ENCODE data around the gene EGLN1. TPM values are rescaled to one million over a fixed set of nuclear protein-coding genes. Genes with fewer than 3 reads are reported as not detected.

EGLN1 gene
- total and polyA plus RNA-seq, 10 of the 15 experiments (the other 5 are each of a cell fraction or from before 2014, with no cell fraction given) = 2.4 to 46.6 (median 8.7) TPM

DNA sequence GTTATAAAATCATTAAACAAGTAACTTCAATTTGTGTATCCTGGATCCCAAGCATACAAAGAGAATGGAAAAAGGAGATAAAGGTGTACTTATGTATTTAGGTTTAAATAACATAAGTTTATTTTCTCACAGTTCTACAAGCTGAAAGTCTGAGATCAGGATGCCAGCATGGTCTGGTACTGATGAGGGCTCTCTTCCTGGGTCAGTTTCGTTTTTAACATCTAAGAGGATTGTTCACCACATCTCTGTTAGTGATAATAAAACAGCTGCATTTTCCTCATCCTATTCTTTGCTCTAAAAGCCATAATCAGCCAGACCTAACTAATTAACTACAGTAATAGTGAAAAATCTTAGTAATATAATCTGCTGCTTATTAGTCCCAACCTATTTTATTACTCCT is 5.2 kb downstream of the EGLN1 start:
- FAIRE-seq = no peak
- peaks cover 98% of the 10 kb centered on the region for H3K79me2 ChIP-seq (ENCODE audit: control insufficient read depth, insufficient read depth, low read length)
- WGBS (ENCODE audit: insufficient coverage, insufficient replicate concordance, low lambda C conversion rate, missing lambda C conversion rate) = 0% methylated on average over 1 of the region's 1 CpG
- H3K36me3 ChIP-seq (ENCODE audit: control insufficient read depth in 2 of 2, insufficient read depth in 2 of 2, low read length in 1 of 2) = peaks cover 0 to 8% of the 10 kb centered on the region in 2 experiments; a peak in 1 of 4 replicates
- no peak overlapping the region; the same call in 1 of the 2 replicates for H3K4me2 ChIP-seq (ENCODE audit: control insufficient read depth, insufficient read depth)
- no peak overlapping the region for H3K27ac ChIP-seq (ENCODE audit: control insufficient read depth, insufficient read depth)
- DNase-seq (ENCODE audit: low read depth, low spot score) = no peak
- in situ Hi-C loops (cut with MboI) (loop anchor here (5.0 kb wide), 1 partner anchor 110 kb away; the partner anchor contains the start of gene TSNAX), intact Hi-C loops (cut with micrococcal nuclease; ENCODE audit: unreplicated experiment) (loop anchor here (5.0 kb wide), 2 partner anchors 60 to 175 kb away; no protein-coding TSS in a partner anchor)
- RAD21 ChIA-PET (ENCODE audit: unreplicated experiment) = interaction anchor here (0.8 kb wide), 1 partner anchor 77 kb away, joined by 3 read pairs; no protein-coding TSS in a partner anchor
- SMC1A ChIA-PET (ENCODE audit: uncharacterized antibody, unreplicated experiment) = interaction anchor here (1.3 kb wide), 1 partner anchor 8 kb away, joined by 3 read pairs; no protein-coding TSS in a partner anchor
- H3K4me1 ChIP-seq (ENCODE audit: control insufficient read depth, insufficient read depth, low read length) = no peaks in the 10 kb centered on the region
- H3K9ac ChIP-seq (ENCODE audit: control insufficient read depth, insufficient read depth, low read length) = no peak overlapping the region
- TF ChIP-seq CHD1 (IDR thresholded peaks at IDR 0.05; ENCODE audit: low read depth, low read length) (no peak), TBL1XR1 (IDR thresholded peaks at IDR 0.05; ENCODE audit: low read depth, low read length) (no peak), RELA (IDR thresholded peaks at IDR 0.05; ENCODE audit: borderline replicate concordance, partially characterized antibody) (no peak), TARDBP (IDR thresholded peaks at IDR 0.05; ENCODE audit: borderline replicate concordance) (no peak), POU2F2 (IDR thresholded peaks at IDR 0.05; ENCODE audit: borderline replicate concordance, low read depth, low read length) (no peak), FOS (IDR thresholded peaks at IDR 0.05; ENCODE audit: borderline replicate concordance, extremely low read depth, insufficient read length) (no peak), MXI1 (IDR thresholded peaks at IDR 0.05; ENCODE audit: low read depth, low read length) (no peak), NRF1 (conservative IDR thresholded peaks at IDR 0.05; ENCODE audit: low read depth, low read length) (no peak), IKZF2 (IDR thresholded peaks at IDR 0.05) (no peak), SIN3A (IDR thresholded peaks at IDR 0.05; ENCODE audit: low read depth, low read length) (no peak), NFIC (IDR thresholded peaks at IDR 0.05; ENCODE audit: low read depth, low read length) (no peak), TCF12 (IDR thresholded peaks at IDR 0.05; ENCODE audit: low read depth, low read length) (no peak), RBBP5 (conservative IDR thresholded peaks at IDR 0.05) (no peak), BRCA1 (IDR thresholded peaks at IDR 0.05; ENCODE audit: low read depth, low read length) (no peak), GABPA (IDR thresholded peaks at IDR 0.05; ENCODE audit: low read depth) (no peak), CREB1 (IDR thresholded peaks at IDR 0.05; ENCODE audit: low read depth) (no peak), ETV6 (conservative IDR thresholded peaks at IDR 0.05 in 1 of 2, IDR thresholded peaks at IDR 0.05 in 1 of 2; ENCODE audit: borderline replicate concordance in 1 of 2, low read depth in 1 of 2) (no peak)
- TF ChIP-seq, protein P1, sequence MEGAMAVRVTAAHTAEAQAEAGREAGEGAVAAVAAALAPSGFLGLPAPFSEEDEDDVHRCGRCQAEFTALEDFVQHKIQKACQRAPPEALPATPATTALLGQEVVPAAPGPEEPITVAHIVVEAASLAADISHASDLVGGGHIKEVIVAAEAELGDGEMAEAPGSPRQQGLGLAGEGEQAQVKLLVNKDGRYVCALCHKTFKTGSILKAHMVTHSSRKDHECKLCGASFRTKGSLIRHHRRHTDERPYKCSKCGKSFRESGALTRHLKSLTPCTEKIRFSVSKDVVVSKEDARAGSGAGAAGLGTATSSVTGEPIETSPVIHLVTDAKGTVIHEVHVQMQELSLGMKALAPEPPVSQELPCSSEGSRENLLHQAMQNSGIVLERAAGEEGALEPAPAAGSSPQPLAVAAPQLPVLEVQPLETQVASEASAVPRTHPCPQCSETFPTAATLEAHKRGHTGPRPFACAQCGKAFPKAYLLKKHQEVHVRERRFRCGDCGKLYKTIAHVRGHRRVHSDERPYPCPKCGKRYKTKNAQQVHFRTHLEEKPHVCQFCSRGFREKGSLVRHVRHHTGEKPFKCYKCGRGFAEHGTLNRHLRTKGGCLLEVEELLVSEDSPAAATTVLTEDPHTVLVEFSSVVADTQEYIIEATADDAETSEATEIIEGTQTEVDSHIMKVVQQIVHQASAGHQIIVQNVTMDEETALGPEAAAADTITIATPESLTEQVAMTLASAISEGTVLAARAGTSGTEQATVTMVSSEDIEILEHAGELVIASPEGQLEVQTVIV (IDR thresholded peaks at IDR 0.05; ENCODE audit: borderline replicate concordance, partially characterized antibody) = no peak
- TF ChIP-seq, protein P2, sequence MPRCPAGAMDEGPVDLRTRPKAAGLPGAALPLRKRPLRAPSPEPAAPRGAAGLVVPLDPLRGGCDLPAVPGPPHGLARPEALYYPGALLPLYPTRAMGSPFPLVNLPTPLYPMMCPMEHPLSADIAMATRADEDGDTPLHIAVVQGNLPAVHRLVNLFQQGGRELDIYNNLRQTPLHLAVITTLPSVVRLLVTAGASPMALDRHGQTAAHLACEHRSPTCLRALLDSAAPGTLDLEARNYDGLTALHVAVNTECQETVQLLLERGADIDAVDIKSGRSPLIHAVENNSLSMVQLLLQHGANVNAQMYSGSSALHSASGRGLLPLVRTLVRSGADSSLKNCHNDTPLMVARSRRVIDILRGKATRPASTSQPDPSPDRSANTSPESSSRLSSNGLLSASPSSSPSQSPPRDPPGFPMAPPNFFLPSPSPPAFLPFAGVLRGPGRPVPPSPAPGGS (IDR thresholded peaks at IDR 0.05; ENCODE audit: borderline replicate concordance, insufficient read depth, low read depth, low read length, poor library complexity, severe bottlenecking) = no peak
- CTCF ChIA-PET = interaction anchor here (1.9 kb wide), 1 partner anchor 15 kb away, joined by 4 read pairs; no protein-coding TSS in a partner anchor
- ATAC-seq = peak; percentile 16; the same call in 1 of the 3 replicates
- H3K27me3 ChIP-seq (replicated peaks in 1 of 2; ENCODE audit: control insufficient read depth in 2 of 2, insufficient read depth in 2 of 2, low read length in 1 of 2) = no peaks in the 10 kb centered on the region
- H2AFZ ChIP-seq (ENCODE audit: control insufficient read depth, low read depth, low read length) = no peak overlapping the region
- H3K4me3 ChIP-seq = peak overlapping the region; percentile 92
- no peaks in the 10 kb centered on the region for H3K9me3 ChIP-seq (replicated peaks; ENCODE audit: control insufficient read depth, insufficient read depth, low read length)
- no TSS peak for BruUV-seq (replicated peaks)
- peaks cover 7% of the 10 kb centered on the region; the same call in 1 of the 2 replicates for H4K20me1 ChIP-seq (ENCODE audit: control insufficient read depth, insufficient read depth)
- POLR2A ChIA-PET = no interaction called here

All from GM12878 (cell line).